ENCODE results near the gene PDE4D. TPM values are rescaled to one million over a fixed set of nuclear protein-coding genes. Genes with fewer than 3 reads are reported as not detected.
"Not testable (repeated sequence)": the region's sequence is repeated elsewhere in the genome, so short reads cannot be mapped to it uniquely, and the experiment has no call there.

Gene PDE4D
- total RNA-seq, 1 donor from 2014 or later: 41.0 TPM

DNA sequence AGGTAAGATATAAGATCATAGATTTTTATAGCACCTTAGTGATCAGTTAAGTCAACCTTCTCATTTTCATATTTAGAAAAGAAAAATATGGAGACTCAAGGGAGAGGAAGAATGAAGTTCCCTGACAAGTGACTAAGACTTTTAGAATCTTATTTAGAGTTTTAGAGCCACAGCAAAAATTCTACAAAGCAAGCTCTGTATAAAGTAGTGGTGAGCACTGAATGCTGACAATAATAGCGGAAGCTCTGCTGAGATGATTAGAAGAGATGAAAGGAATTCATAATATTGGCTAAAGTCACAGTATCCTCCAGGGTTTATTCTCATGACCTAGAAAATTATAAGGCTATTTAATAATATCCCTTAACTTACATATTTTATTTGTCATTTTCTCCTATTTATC, 316.0 kb downstream of the PDE4D start:
- DNase-seq: no peak

GRCh38 chr5:59575648-59576445, 317.7 kb downstream of the PDE4D start:
- no peak for DNase-seq

DNA sequence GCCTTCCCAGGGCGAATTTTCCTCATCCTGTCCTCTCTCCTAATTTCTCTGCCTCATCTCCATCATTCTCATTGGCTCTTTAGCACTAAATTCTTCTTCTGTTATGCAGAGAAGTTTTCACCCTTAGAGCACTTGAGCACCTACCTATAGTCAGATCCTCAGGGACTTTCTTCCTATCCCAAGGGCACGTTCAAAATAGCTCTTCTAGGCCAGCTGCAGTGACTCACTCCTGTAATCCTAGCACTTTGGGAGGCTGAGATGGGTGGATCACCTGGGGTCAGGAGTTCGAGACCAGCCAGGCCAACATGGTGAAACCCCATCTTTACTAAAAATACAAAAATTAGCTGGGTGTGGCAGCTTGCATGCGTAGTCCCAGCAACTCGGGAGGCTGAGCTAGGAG, 320.0 kb downstream of the PDE4D start:
- not testable (repeated sequence) for DNase-seq

DNA sequence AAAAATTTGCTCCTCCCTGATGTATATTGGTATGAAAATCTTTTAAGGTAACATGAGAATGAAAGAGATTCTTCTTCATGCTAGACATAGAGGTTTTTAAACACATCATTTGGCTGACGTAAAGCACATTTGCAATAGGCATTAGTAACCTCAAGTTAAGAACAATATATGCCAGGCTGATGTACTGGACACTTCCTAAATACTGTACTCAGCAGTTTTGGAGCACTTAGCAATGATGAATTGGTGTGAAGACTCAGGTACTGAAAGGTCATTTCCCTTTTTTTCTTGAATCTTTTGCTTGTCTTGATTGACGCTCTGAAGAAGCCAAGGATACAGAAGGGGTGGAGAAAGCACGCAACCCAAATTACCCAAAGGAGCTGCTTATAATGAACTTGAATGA, 322.5 kb downstream of the PDE4D start:
- no peak for DNase-seq

DNA sequence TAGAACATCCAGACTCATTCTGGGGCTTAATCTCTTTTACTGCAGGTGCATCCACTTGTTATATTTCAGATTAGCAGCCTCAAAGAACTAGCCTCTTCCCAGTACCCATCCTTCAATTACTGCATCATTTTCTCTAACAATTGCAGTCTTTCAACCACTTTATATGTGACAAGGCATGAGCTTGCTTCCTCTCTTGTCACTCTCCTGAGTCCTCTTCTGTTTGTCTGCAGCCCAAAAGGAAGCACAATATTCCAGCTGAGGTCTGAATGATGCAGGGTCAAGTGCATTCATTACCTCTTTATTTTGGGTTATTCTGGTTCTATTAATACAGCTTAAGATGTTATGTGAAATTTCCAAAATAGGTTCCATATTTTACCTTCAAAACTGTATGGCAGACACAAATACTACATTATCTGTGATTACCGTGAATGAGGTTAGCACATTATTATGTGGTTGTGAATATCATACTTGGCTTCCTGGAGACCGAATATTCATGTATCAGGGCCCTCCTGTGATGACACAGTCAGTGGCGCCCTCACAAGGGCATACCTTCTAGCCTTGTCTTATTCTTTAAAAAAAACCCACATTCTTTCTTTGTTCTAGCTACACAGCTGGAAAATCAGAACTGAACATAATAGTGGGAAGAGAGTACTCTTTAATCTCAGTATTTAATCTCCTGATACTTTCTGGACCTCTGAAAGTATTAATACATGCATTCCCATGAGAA, 323.8 kb downstream of the PDE4D start:
- peak; percentile 25 for DNase-seq

- no peak for DNase-seq
These were observed 324.4 kb downstream of the PDE4D start for GRCh38 chr5:59569158-59569557.

DNA sequence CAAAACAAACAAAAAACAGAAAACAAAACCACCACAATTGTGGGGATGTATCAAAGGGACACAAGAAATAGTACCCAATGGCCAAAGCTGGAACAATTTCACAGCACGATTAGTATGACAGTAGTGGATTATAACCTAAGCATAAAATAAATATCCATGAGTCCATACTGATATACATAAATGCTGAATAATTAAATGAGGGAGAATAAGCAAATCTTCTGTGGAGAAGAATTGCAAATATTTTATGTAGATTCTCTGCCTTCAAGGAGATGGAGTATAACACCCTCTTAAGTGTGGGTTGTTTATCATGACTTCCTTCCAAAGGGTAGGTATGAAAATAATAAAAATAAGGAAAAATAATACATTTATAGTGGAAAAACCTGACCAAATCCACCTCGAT, 325.4 kb downstream of the PDE4D start:
- no peak for DNase-seq

- peak; percentile 20 for DNase-seq
These were observed 328.0 kb downstream of the PDE4D start for GRCh38 chr5:59565551-59565950.

DNA sequence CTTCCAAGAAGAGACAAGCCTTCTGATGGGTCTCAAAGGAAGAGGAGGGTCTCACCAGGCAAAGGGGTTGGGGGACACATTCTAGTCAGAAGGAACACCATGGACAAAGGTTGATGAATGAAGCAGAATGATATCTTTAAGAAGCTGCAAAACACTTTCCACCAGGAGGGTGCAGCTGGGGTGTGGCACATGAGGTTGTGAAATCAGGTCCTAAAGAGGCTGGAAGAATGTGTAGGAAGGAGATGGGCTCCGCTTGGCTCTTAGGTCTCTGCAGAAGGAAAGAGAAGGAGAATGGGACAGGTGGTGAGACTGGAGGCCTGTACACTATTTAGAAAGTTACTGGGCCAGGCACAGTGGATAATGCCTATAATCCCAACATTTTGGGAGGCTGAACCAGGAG, 328.6 kb downstream of the PDE4D start:
- no peak for DNase-seq

DNA sequence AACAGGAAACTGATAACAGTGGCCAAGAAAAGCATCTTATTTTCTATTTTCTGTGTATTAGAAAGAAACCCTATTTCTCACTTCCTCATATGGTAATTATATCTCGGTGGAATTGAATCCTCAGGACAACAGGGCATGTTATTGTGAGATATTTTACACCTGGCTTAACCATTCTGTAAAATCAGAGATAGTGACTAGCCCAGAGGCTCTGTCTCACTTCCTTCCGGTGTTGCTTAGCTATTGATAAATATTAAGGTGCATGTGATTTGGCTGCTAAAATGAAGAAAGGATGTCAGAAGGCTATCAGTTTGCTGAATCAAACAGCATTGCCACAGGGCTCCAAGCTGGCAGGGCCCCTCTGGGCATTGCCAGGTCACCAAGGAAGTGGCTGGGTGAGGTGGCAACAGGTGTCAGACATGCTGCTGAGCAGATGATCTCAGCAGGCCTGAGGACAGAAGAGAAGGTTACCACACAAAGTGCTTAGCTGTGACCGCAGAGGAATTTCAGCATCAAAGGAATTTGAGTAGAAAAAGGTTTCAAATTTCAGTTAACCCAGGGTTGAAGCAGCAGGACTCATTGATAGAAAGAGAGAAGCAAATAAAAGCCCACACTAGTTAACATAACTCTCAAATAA, 330.7 kb downstream of the PDE4D start:
- peak; percentile 88 for DNase-seq

DNA sequence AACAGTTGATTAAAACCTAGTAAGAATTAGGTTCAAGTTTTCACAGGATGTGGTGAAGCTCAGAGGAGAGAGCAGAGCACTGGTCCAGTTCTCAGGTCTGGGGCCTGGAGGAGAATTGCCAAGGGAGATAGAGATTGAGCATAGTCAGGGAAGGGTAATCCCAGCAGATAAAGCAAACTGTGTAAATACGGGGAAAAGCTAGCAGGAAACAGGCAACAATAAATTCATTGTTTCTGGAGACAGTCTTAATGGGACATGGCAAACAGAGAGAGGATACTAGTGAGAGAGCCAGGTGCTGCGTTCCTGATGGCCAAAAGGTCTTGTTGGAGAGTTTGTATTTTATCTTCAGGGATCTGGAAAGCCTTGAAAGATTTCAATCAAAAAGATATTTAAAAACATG, 333.0 kb downstream of the PDE4D start:
- DNase-seq: peak; percentile 17

GRCh38 chr5:59559847-59560246, 333.7 kb downstream of the PDE4D start:
- no peak for DNase-seq

GRCh38 chr5:59559323-59559722, 334.2 kb downstream of the PDE4D start:
- peak; percentile 79 for DNase-seq

GRCh38 chr5:59558501-59558900, 335.0 kb downstream of the PDE4D start:
- DNase-seq: no peak

DNA sequence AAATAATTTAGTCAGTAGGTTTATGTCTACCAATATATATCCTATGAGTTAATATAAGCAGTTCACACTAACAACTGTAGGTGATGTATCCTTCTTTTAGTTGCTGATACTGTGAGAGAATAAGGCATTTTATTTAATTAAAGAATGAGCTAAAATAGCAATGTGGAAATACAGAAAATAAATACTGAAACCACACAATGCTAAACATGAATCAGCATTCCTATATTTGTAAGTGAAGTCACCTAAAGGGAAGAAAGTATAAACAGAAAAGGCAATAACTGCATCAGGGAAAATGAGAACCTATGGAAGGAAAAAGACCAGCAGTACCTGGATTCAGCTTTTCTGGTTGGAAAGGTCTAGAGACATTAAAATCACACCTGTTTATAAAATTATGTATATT, 336.0 kb downstream of the PDE4D start:
- DNase-seq: no peak

GRCh38 chr5:59555596-59555995, 337.9 kb downstream of the PDE4D start:
- no peak for DNase-seq

GRCh38 chr5:59554501-59554900, 339.0 kb downstream of the PDE4D start:
- no peak for DNase-seq

GRCh38 chr5:59553992-59554391, 339.5 kb downstream of the PDE4D start:
- DNase-seq: no peak

GRCh38 chr5:59548807-59549357, 344.6 kb downstream of the PDE4D start:
- no peak for DNase-seq

DNA sequence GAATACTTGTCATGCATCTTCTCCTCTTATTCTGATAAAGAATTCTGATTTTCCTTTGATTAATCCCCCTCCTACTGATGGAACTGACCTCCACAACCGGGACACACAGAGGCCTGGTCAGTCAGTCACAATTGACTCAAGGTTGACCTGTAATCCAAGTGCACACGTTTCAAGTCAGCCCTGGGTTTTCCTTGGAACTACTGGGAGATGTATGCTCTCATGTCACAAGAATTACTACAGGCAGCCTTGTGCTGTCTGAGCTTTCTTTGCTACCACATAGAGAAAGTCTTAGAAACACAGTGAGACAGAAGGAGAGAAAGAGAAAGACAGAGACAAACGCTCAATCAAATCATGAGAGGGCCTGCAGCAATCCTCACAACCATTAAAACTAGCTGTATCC, 345.8 kb downstream of the PDE4D start:
- no peak for DNase-seq

GRCh38 chr5:59544573-59544972, 349.0 kb downstream of the PDE4D start:
- no peak for DNase-seq

GRCh38 chr5:59543821-59544442, 349.6 kb downstream of the PDE4D start:
- DNase-seq: peak; percentile 54

All from dermis blood vessel endothelial cell (primary cell).